ENCODE results near the gene PICALM. TPM values are rescaled to one million over a fixed set of nuclear protein-coding genes. Genes with fewer than 3 reads are reported as not detected.
A peak's percentile ranks its signal among the peaks of the same experiment; 100 is the strongest.
"Not testable (repeated sequence)": the region's sequence is repeated elsewhere in the genome, so short reads cannot be mapped to it uniquely, and the experiment has no call there.

Gene PICALM
- total RNA-seq, 1 experiment from 2014 or later: 321 TPM

DNA sequence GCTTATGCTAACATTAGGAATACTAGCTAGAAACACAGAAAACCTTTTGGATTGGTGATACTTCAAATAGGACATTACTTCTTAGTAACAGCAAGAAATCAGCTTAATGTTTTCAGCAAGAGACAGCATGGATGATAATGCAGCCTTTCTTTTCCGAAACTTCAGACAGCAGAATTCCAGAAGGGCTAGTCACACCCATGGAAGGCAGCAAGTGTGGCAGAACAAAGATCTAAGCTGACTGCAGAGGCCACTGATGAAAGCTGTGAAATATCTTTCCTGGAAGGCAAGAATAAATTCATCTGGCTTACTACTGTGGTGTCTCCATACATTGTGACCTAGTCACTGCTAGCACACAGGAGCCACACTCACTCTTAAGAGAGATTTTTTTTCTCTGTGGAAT lies 113.4 kb downstream of the PICALM start:
- ChIA-PET CTCF (interaction anchor here (1.2 kb wide), 1 partner anchor 101 kb away, joined by 5 read pairs; the partner anchor contains the start of gene CCDC83), POLR2A (no interaction called here)
- Histone ChIP-seq H3K27me3 (replicated peaks; ENCODE audit: control insufficient read depth, insufficient read depth, low read length) (no peaks in the 10 kb centered on the region), H3K9me3 (no peaks in the 10 kb centered on the region), H3K36me3 (ENCODE audit: control insufficient read depth, insufficient read depth, low read length) (peaks cover 13% of the 10 kb centered on the region), H3K4me1 (no peaks in the 10 kb centered on the region), H3K4me3 (ENCODE audit: low read depth, low read length) (no peak overlapping the region)
- no peak for DNase-seq
- Mint-ChIP-seq H3K27ac (ENCODE audit: unreplicated experiment) (peak overlapping the region; percentile 4), H3K27me3 (ENCODE audit: insufficient read depth, unreplicated experiment) (no peaks in the 10 kb centered on the region), H3K9me3 (ENCODE audit: unreplicated experiment) (no peaks in the 10 kb centered on the region), H3K4me1 (ENCODE audit: low read depth, unreplicated experiment) (no peaks in the 10 kb centered on the region), H3K36me3 (ENCODE audit: insufficient read depth, unreplicated experiment) (peaks cover 95% of the 10 kb centered on the region), H3K4me3 (ENCODE audit: unreplicated experiment) (no peak overlapping the region)
- intact Hi-C loops (cut with micrococcal nuclease; ENCODE audit: unreplicated experiment): no loop called here
- BruUV-seq (replicated peaks): no TSS peak
- TF ChIP-seq, protein P1, sequence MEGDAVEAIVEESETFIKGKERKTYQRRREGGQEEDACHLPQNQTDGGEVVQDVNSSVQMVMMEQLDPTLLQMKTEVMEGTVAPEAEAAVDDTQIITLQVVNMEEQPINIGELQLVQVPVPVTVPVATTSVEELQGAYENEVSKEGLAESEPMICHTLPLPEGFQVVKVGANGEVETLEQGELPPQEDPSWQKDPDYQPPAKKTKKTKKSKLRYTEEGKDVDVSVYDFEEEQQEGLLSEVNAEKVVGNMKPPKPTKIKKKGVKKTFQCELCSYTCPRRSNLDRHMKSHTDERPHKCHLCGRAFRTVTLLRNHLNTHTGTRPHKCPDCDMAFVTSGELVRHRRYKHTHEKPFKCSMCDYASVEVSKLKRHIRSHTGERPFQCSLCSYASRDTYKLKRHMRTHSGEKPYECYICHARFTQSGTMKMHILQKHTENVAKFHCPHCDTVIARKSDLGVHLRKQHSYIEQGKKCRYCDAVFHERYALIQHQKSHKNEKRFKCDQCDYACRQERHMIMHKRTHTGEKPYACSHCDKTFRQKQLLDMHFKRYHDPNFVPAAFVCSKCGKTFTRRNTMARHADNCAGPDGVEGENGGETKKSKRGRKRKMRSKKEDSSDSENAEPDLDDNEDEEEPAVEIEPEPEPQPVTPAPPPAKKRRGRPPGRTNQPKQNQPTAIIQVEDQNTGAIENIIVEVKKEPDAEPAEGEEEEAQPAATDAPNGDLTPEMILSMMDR (IDR thresholded peaks at IDR 0.05; ENCODE audit: insufficient read depth in 1 of 2, low read depth in 1 of 2, low read length in 1 of 2, severe bottlenecking in 1 of 2, unreplicated experiment in 1 of 2): no peak

DNA sequence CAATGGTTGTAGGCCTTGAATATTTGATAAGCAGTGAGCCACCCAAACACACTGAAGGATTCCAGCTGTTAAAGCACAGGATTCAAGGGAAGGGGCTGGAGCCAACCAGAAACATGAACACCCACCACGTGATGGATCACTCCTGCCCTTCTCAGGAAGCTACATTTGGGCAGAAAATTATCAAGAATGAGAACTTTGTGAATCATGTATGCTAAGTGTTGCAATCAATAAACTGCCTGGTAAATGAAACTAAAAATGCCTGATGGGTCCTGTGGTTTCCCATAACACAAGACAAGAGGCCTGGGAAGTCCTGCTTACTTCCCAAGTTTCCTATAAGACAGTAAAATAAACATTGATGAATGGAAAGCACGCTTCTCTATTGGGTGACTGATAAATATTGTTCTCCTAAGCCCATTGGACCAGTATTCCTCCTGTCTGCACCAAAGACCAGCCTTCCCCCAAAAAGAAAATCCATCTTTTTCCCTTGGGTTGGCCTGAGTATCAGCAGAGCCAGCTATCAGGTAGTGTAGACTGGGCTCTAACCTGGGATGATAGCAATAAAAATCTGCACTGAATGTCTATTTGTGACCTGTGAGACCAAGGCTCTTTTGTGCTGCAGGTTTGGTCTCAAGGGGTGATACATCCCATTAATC lies 115.3 kb downstream of the PICALM start:
- H3K27me3 Mint-ChIP-seq (ENCODE audit: insufficient read depth, unreplicated experiment): no peaks in the 10 kb centered on the region
- DNase-seq: no peak
- H3K4me1 ChIP-seq: peaks cover 6% of the 10 kb centered on the region; the same call in 1 of the 2 replicates
- no peak overlapping the region for H3K4me3 ChIP-seq (ENCODE audit: low read depth, low read length)
- no peaks in the 10 kb centered on the region for H3K9me3 Mint-ChIP-seq (ENCODE audit: unreplicated experiment)
- no TSS peak for BruUV-seq (replicated peaks)
- no peak overlapping the region for H3K4me3 Mint-ChIP-seq (ENCODE audit: unreplicated experiment)
- H3K9me3 ChIP-seq: no peaks in the 10 kb centered on the region
- intact Hi-C loops (cut with micrococcal nuclease; ENCODE audit: unreplicated experiment): no loop called here
- H3K4me1 Mint-ChIP-seq (ENCODE audit: low read depth, unreplicated experiment): peaks cover 3% of the 10 kb centered on the region
- H3K36me3 ChIP-seq (ENCODE audit: control insufficient read depth, insufficient read depth, low read length): peaks cover 10% of the 10 kb centered on the region
- no peaks in the 10 kb centered on the region for H3K27me3 ChIP-seq (replicated peaks; ENCODE audit: control insufficient read depth, insufficient read depth, low read length)
- no peak overlapping the region for H3K27ac Mint-ChIP-seq (ENCODE audit: unreplicated experiment)
- ChIA-PET CTCF (no interaction called here), POLR2A (interaction anchor here (0.7 kb wide), 1 partner anchor 15 kb away, joined by 3 read pairs; no protein-coding TSS in a partner anchor)
- TF ChIP-seq, protein P1 (IDR thresholded peaks at IDR 0.05; ENCODE audit: insufficient read depth in 1 of 2, low read depth in 1 of 2, low read length in 1 of 2, severe bottlenecking in 1 of 2, unreplicated experiment in 1 of 2): no peak
- peaks cover 88% of the 10 kb centered on the region for H3K36me3 Mint-ChIP-seq (ENCODE audit: insufficient read depth, unreplicated experiment)

DNA sequence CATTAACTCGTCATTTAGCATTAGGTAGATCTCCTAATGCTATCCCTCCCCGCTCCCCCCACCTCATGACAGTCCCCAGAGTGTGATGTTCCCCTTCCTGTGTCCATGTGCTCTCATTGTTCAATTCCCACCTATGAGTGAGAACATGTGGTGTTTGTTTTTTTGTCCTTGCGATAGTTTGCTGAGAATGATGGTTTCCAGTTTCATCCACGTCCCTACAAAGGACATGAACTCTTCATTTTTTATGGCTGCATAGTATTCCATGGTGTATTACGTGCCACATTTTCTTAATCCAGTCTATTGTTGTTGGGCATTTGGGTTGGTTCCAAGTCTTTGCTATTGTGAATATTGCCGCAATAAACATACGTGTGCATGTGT lies 116.8 kb downstream of the PICALM start:
- DNase-seq; BruUV-seq (replicated peaks): not testable (repeated sequence)
- H3K36me3 Mint-ChIP-seq (ENCODE audit: insufficient read depth, unreplicated experiment): peaks cover 75% of the 10 kb centered on the region

More for the DNA sequence above, 116.8 kb downstream of the PICALM start:
- H3K27me3 Mint-ChIP-seq (ENCODE audit: insufficient read depth, unreplicated experiment); H3K9me3 ChIP-seq; POLR2A ChIA-PET; H3K4me3 Mint-ChIP-seq (ENCODE audit: unreplicated experiment); CTCF ChIA-PET; intact Hi-C loops (cut with micrococcal nuclease; ENCODE audit: unreplicated experiment); H3K4me1 ChIP-seq; H3K27ac Mint-ChIP-seq (ENCODE audit: unreplicated experiment); H3K4me1 Mint-ChIP-seq (ENCODE audit: low read depth, unreplicated experiment); H3K9me3 Mint-ChIP-seq (ENCODE audit: unreplicated experiment); H3K4me3 ChIP-seq (ENCODE audit: low read depth, low read length); H3K27me3 ChIP-seq (replicated peaks; ENCODE audit: control insufficient read depth, insufficient read depth, low read length); H3K36me3 ChIP-seq (ENCODE audit: control insufficient read depth, insufficient read depth, low read length): not testable (repeated sequence)

All from Caco-2 (cell line).